ENCODE measurements around the gene TMEM214.

Gene TMEM214

DNA sequence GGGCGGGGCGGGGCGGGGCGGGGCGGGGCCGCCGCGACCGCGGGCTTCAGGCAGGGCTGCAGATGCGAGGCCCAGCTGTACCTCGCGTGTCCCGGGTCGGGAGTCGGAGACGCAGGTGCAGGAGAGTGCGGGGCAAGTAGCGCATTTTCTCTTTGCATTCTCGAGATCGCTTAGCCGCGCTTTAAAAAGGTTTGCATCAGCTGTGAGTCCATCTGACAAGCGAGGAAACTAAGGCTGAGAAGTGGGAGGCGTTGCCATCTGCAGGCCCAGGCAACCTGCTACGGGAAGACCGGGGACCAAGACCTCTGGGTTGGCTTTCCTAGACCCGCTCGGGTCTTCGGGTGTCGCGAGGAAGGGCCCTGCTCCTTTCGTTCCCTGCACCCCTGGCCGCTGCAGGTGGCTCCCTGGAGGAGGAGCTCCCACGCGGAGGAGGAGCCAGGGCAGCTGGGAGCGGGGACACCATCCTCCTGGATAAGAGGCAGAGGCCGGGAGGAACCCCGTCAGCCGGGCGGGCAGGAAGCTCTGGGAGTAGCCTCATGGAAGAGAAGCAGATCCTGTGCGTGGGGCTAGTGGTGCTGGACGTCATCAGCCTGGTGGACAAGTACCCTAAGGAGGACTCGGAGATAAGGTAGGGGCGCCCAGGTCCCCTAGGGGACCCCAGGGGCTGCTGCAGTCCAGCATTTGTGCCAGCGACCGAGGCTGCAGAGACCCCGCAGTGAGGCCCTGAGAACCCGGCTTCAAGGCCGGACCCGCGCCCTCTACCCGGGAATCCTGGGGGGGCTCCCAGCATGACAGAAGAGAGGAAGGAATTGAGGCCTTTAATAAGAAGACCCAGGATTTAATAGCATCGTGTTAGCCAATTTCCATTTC is 54.2 kb downstream of the TMEM214 start, which contains the start of gene KHK:
KHK (plus strand) TSS at position 49 of the 870 bp plus-strand sequence; CDS start at position 537, 488 bp downstream.
- no peak for DNase-seq

DNA sequence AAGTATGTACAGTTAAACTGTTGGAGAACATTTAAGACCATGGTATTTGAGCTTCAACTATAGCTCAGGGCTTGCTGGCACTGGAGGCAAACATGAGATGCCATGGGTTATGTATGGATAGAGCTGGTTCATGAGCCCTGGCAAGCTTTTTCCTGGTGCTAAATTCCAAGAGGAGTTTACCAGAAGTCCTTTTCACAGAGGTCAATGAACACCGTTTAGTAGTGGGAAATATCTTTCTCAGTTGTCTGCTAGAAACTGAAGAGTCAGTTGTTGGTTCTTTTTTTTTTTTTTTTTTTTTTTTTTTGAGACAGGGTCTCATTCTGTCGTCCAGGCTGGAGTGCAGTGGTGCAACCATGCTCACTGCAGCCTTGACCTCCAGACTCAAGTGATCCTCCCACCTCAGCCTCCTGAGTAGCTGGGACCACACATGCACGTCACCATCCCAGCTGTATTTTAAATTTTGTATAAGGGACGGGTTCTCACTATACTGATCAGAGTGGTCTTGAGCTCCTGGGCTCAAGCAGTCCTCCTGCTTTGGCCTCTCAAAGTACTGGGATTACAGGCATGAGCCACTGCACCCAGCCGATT is 55.2 kb downstream of the TMEM214 start:
- DNase-seq: no peak

DNA sequence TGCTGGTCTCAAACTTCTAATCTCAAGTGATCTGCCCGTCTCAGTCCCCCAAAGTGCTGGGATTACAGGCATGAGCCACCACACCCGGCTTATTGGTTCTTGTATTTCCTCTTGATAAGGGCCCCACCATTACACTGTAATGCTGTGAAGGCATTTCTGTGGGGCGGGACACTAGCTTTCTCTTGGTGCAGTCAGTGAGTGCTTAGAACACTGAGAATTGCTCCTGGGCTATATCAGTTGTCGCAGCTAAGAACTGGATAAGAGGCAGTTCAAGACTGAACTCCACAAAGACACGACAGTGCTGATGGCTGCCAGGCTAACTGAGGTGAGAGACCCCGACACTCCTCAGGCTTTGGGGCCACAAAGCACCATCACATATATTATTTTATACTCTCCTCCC is 55.9 kb downstream of the TMEM214 start:
- no peak for DNase-seq

DNA sequence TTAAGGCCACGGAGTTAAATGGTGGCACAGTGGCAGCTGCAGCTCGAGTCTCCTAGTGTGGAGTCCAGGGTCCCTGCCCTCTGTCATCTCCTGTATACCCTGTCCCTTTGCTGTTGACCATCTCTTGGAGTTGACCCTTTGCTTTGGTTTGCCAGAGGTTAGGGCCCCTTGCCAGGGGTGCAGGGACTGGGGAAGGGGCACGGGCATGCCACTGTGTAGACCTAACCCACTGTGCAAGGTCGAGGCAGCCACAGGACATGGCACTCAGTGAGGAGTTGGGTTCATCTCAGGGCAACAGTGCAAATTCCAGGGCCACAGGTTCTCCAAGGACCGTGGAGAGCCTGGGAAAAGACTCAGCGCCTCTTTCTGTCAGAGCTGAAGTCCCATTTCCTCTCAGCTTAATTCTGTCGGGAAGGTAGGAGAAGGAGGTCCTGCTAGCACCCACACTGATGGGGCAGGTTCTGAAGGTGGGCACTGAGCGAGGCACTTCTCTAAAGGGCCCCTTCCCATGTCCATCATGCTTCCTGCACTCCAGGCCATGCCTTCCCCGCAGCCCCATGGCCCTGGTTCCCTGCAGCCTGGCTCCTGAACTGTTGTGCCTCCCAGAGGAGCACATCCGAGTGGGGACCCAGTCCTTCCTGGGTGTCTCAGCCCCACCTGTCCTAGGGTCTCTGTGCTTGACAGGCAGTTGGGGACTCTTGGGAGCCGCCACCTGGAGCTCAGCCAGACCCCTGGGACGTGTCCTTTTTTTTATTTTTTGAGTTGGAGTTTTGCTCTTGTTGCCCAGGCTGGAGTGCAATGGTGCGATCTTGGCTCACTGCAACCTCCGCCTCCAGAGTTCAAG is 56.6 kb downstream of the TMEM214 start:
- DNase-seq: no peak
